GM19324 (cell line): ENCODE results near the gene CABCOCO1.
"Not testable (repeated sequence)": the region's sequence is repeated elsewhere in the genome, so short reads cannot be mapped to it uniquely, and the experiment has no call there.

Experiments
- ATAC-seq: cut with Tn5 transposase; IDR thresholded peaks from one replicate; pipeline ENCODE4 v1.9.1; 2021; ENCODE audit warnings: mild to moderate bottlenecking, moderate library complexity; ENCODE audit not compliant: unreplicated experiment, low FRiP score

The CABCOCO1 gene

GRCh38 chr10:61705022-61705613 is 42.4 kb downstream of the CABCOCO1 start:
- no peak for ATAC-seq

GRCh38 chr10:61708846-61709245 is 46.1 kb downstream of the CABCOCO1 start:
- no peak for ATAC-seq

- ATAC-seq, result not testable (repeated sequence)
Observed at GRCh38 chr10:61712105-61712504, 49.4 kb downstream of the CABCOCO1 start.

- ATAC-seq, result not testable (repeated sequence)
Observed at GRCh38 chr10:61719475-61719874, 56.7 kb downstream of the CABCOCO1 start.

- ATAC-seq, result no peak
Observed at GRCh38 chr10:61719906-61720305, 57.2 kb downstream of the CABCOCO1 start.

GRCh38 chr10:61721431-61721830 is 58.7 kb downstream of the CABCOCO1 start:
- ATAC-seq, result no peak

GRCh38 chr10:61725221-61725620 is 62.5 kb downstream of the CABCOCO1 start:
- ATAC-seq, result not testable (repeated sequence)

- ATAC-seq, result no peak
Observed at GRCh38 chr10:61729596-61729995, 66.9 kb downstream of the CABCOCO1 start.

GRCh38 chr10:61730671-61731070 is 67.9 kb downstream of the CABCOCO1 start:
- ATAC-seq, result no peak

GRCh38 chr10:61731638-61732037 is 68.9 kb downstream of the CABCOCO1 start:
- no peak for ATAC-seq

GRCh38 chr10:61732629-61733278 is 70.0 kb downstream of the CABCOCO1 start:
- no peak for ATAC-seq

- ATAC-seq, result no peak
Observed at GRCh38 chr10:61733358-61733940, 70.7 kb downstream of the CABCOCO1 start.

- ATAC-seq, result no peak
Observed at GRCh38 chr10:61735882-61736281, 73.2 kb downstream of the CABCOCO1 start.

GRCh38 chr10:61737455-61737854 is 74.7 kb downstream of the CABCOCO1 start:
- not testable (repeated sequence) for ATAC-seq

GRCh38 chr10:61742812-61743211 is 80.1 kb downstream of the CABCOCO1 start:
- ATAC-seq, result no peak

- ATAC-seq, result no peak
Observed at GRCh38 chr10:61744469-61744868, 81.7 kb downstream of the CABCOCO1 start.

GRCh38 chr10:61746377-61746776 is 83.6 kb downstream of the CABCOCO1 start:
- ATAC-seq, result no peak

- ATAC-seq, result no peak
Observed at GRCh38 chr10:61747307-61747706, 84.6 kb downstream of the CABCOCO1 start.

- no peak for ATAC-seq
Observed at GRCh38 chr10:61749291-61749690, 86.6 kb downstream of the CABCOCO1 start.

GRCh38 chr10:61750943-61751471 is 88.3 kb downstream of the CABCOCO1 start:
- ATAC-seq, result peak; percentile 73

- ATAC-seq, result peak; percentile 13
Observed at GRCh38 chr10:61751599-61751998, 88.9 kb downstream of the CABCOCO1 start.
